Coronary artery (tissue), 2 donors: ENCODE results near the gene CD40.

Source experiments
- DNase-seq: peaks from one replicate; pipeline ENCODE4 v3.0.0-alpha.2; 2017; ENCODE audit warnings: low spot score
- H3K27ac ChIP-seq, 2 donors: fragments of 200-600 bp; sonication (generic); one replicate each; pipeline ENCODE4 v1.5.1; 2016 to 2019
- H3K4me3 ChIP-seq: fragments of 200-600 bp; sonication (generic); 2 replicates; pipeline ENCODE4 v1.5.1; 2016; ENCODE audit warnings: mild to moderate bottlenecking, moderate library complexity
- TF ChIP-seq, protein P1 (sequence below): fragments of 200-600 bp; sonication (generic); IDR thresholded peaks from one replicate; pipeline ENCODE4 v1.5.1; 2019; ENCODE audit warnings: antibody characterized with exemption

Gene CD40

GRCh38 chr20:46150943-46151342 is 32.8 kb downstream of the CD40 start:
- Histone ChIP-seq H3K4me3 (no peak overlapping the region), H3K27ac (no peak overlapping the region)
- TF ChIP-seq, protein P1, sequence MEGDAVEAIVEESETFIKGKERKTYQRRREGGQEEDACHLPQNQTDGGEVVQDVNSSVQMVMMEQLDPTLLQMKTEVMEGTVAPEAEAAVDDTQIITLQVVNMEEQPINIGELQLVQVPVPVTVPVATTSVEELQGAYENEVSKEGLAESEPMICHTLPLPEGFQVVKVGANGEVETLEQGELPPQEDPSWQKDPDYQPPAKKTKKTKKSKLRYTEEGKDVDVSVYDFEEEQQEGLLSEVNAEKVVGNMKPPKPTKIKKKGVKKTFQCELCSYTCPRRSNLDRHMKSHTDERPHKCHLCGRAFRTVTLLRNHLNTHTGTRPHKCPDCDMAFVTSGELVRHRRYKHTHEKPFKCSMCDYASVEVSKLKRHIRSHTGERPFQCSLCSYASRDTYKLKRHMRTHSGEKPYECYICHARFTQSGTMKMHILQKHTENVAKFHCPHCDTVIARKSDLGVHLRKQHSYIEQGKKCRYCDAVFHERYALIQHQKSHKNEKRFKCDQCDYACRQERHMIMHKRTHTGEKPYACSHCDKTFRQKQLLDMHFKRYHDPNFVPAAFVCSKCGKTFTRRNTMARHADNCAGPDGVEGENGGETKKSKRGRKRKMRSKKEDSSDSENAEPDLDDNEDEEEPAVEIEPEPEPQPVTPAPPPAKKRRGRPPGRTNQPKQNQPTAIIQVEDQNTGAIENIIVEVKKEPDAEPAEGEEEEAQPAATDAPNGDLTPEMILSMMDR: no peak
- no peak for DNase-seq

DNA sequence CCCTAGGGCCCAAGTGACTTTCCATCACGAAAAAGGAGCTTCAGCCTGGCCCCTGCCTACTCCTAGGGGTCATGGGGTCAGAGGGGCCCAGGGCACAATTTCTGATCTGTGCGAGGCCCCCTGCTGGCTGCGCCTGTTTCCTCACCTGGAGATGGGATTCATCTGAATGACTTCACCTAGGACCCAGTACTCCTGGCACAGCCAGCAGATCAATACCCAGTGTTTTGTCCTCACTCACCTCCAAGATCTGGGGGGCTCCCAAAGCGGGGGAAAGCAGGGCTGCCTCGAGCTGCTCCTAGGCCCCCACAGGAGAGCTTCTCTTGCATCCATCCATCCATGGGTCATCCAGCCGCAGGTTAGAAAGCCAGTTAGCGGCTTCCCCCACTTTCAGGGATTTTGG is 33.8 kb downstream of the CD40 start:
- no peak for DNase-seq
- H3K27ac ChIP-seq: no peak overlapping the region
- TF ChIP-seq, protein P1: no peak
- no peak overlapping the region for H3K4me3 ChIP-seq

GRCh38 chr20:46152824-46153586 is 34.9 kb downstream of the CD40 start:
- DNase-seq: no peak
- H3K4me3 ChIP-seq: no peak overlapping the region
- TF ChIP-seq, protein P1: no peak
- H3K27ac ChIP-seq: no peak overlapping the region

DNA sequence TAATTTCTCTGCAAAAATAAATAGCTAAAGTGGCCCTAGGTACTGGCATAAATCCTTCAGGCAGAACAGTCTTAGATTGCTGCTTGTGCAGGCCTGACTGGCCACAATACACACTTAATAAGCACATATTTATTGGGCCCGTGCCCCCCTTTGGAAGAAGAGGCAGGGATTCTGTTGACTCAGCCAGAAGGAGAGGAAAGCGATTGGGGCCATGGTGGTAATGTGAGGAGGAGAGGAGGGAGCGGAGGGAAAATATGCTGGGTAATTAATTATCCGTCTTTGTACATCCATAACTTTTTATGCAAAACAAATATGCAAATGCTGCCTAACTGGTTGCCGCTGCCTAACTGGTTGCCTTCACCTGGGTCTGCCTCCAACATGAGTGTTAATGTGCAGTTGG is 36.2 kb downstream of the CD40 start:
- DNase-seq: no peak
- Histone ChIP-seq H3K4me3 (no peak overlapping the region), H3K27ac (no peak overlapping the region)
- TF ChIP-seq, protein P1: no peak

DNA sequence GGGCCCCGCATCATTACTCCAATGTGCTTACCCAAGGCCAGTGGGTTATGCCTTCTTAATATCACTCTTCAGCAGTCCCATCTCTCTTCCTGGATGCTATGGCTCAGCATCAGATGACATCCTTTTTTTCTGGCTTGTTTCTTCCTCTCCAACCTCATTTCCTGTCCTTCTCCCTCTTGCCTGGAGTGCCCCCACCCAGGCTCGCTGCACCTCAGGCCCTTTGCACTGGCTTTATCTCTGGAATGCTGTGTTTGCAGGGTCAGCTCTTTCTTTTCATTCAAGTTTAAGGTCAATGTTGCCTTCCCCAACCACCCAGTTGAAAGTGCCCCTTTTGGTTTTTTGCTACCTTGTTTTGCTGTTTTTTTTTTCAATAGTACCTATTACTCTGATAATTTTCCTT is 36.7 kb downstream of the CD40 start:
- no peak for DNase-seq
- TF ChIP-seq, protein P1: no peak
- Histone ChIP-seq H3K4me3 (no peak overlapping the region), H3K27ac (no peak overlapping the region)

- no peak overlapping the region for H3K4me3 ChIP-seq
- TF ChIP-seq, protein P1: no peak
- no peak overlapping the region for H3K27ac ChIP-seq
- no peak for DNase-seq
Observed at GRCh38 chr20:46156065-46156464, 38.0 kb downstream of the CD40 start.

- TF ChIP-seq, protein P1: no peak
- Histone ChIP-seq H3K27ac (no peak overlapping the region), H3K4me3 (no peak overlapping the region)
- no peak for DNase-seq
Observed at GRCh38 chr20:46157076-46157592, 39.0 kb downstream of the CD40 start.
